H1 (cell line): ENCODE data around the gene PLCH2. TPM values are rescaled to one million over a fixed set of nuclear protein-coding genes. Genes with fewer than 3 reads are reported as not detected.

Experiments
- CTCF ChIA-PET: fragments of 300-600 bp; sonication (Branson Sonifier 250); formaldehyde crosslinking; loops from one replicate; lab custom pipeline; 2021; ENCODE audit not compliant: partially characterized antibody; lab: Charles Lee
- POLR2A ChIA-PET: fragments of 300-600 bp; sonication (Branson Sonifier 250); formaldehyde crosslinking; loops from one replicate; lab custom pipeline; 2021; ENCODE audit warnings: inconsistent platforms; ENCODE audit not compliant: partially characterized antibody; lab: Charles Lee
- DNase-seq, 2 experiments: peaks; one replicate each; pipeline versions ENCODE4 v3.0.0 to v3.0.0-alpha.2; 2010 to 2022; ENCODE audit warnings: low spot score in 2 of 2, low read depth in 1 of 2, mixed read lengths in 1 of 2
- FAIRE-seq: peaks from 2 replicates; lab custom pipeline; 2011; peaks lifted over from hg19 to GRCh38; lab: Jason Lieb, UNC
- H2AFZ ChIP-seq: 2 replicates; pipeline ENCODE4 v1.8.1; 2012; ENCODE audit warnings: low read length, inconsistent platforms
- H2AK5ac ChIP-seq: 2 replicates; pipeline ENCODE4 v1.6.1; 2013; ENCODE audit warnings: low read depth, low read length
- H2BK120ac ChIP-seq: replicated peaks from 2 replicates; pipeline ENCODE3; 2013; ENCODE audit warnings: low read depth, low read length, inconsistent platforms
- H2BK12ac ChIP-seq: 2 replicates; pipeline ENCODE4 v1.6.1; 2013; ENCODE audit warnings: low read depth, low read length
- H2BK15ac ChIP-seq: 2 replicates; pipeline ENCODE4 v1.6.1; 2013; ENCODE audit warnings: low read length
- H2BK20ac ChIP-seq: 2 replicates; pipeline ENCODE4 v1.6.1; 2013; ENCODE audit warnings: low read length
- H2BK5ac ChIP-seq: 2 replicates; pipeline ENCODE4 v1.6.1; 2013; ENCODE audit warnings: low read depth, low read length
- H3K14ac ChIP-seq: 2 replicates; pipeline ENCODE4 v1.6.1; 2013; ENCODE audit warnings: inconsistent platforms; ENCODE audit not compliant: insufficient read length
- H3K18ac ChIP-seq: 2 replicates; pipeline ENCODE4 v1.6.1; 2013; ENCODE audit warnings: low read length; ENCODE audit errors: extremely low read depth
- H3K23ac ChIP-seq: 2 replicates; pipeline ENCODE4 v1.6.1; 2013; ENCODE audit warnings: inconsistent platforms; ENCODE audit not compliant: insufficient read length
- H3K23me2 ChIP-seq: 2 replicates; pipeline ENCODE4 v1.6.1; 2013; ENCODE audit warnings: low read depth, low read length
- H3K27ac ChIP-seq: 2 replicates; pipeline ENCODE4 v1.6.1; 2011; ENCODE audit warnings: low read depth, low read length, inconsistent platforms
- H3K27me3 ChIP-seq, 4 experiments: replicated peaks in 1 of 4; 1 replicate in 1 of 4; 2 replicates in 3 of 4; pipeline versions ENCODE4 v1.6.1 to v1.8.1; 2011 to 2013; ENCODE audit warnings: low read length in 3 of 4, mild to moderate bottlenecking in 3 of 4, inconsistent platforms in 2 of 4, mixed read lengths in 2 of 4, moderate library complexity in 1 of 4; ENCODE audit not compliant: control insufficient read depth in 3 of 4, insufficient read depth in 3 of 4; ENCODE audit errors: extremely low read depth in 1 of 4
- H3K36me3 ChIP-seq, 4 experiments: 2 replicates each; pipeline versions ENCODE4 v1.6.1 to v1.8.1; 2011 to 2013; ENCODE audit warnings: mild to moderate bottlenecking in 4 of 4, low read length in 3 of 4, moderate library complexity in 2 of 4, control low read depth in 1 of 4, inconsistent platforms in 1 of 4; ENCODE audit not compliant: insufficient read depth in 4 of 4, control insufficient read depth in 2 of 4
- H3K4ac ChIP-seq: replicated peaks from 2 replicates; pipeline ENCODE3; 2013; ENCODE audit warnings: low read length, low read depth, mixed read lengths, inconsistent platforms; ENCODE audit not compliant: insufficient read length
- H3K4me1 ChIP-seq, 4 experiments: replicated peaks in 1 of 4; 1 replicate in 1 of 4; 2 replicates in 3 of 4; pipeline versions ENCODE4 v1.6.1 to v1.8.1; 2011 to 2013; ENCODE audit warnings: low read length in 3 of 4, inconsistent platforms in 2 of 4, mixed read lengths in 1 of 4; ENCODE audit not compliant: insufficient read depth in 4 of 4, control insufficient read depth in 3 of 4
- H3K4me2 ChIP-seq, 2 experiments: 2 replicates each; pipeline versions ENCODE4 v1.6.1 to v1.8.1; 2011 to 2013; ENCODE audit warnings: low read depth in 2 of 2, low read length in 2 of 2, control low read depth in 1 of 2, inconsistent platforms in 1 of 2, mild to moderate bottlenecking in 1 of 2; ENCODE audit not compliant: insufficient read depth in 1 of 2
- H3K4me3 ChIP-seq, 4 experiments: fragments of 200-600, 300-600 bp in 1 of 4; sonication (generic), shearing (Covaris generic), sonication (Bioruptor Twin) in 1 of 4; 2 replicates each; pipeline versions ENCODE4 v1.5.1 to v1.8.1; 2011 to 2016; ENCODE audit warnings: low read length in 4 of 4, low read depth in 3 of 4, control low read depth in 2 of 4, inconsistent platforms in 2 of 4, mild to moderate bottlenecking in 2 of 4, mixed read lengths in 1 of 4, moderate library complexity in 1 of 4; ENCODE audit not compliant: insufficient read depth in 2 of 4; ENCODE audit errors: extremely low read depth in 1 of 4
- H3K56ac ChIP-seq: replicated peaks from 2 replicates; pipeline ENCODE3; 2013; ENCODE audit warnings: low read depth, mild to moderate bottlenecking, mixed read lengths, low read length, inconsistent platforms; ENCODE audit not compliant: insufficient read length
- H3K79me1 ChIP-seq: 2 replicates; pipeline ENCODE4 v1.6.1; 2013; ENCODE audit warnings: low read depth, low read length, control low read depth
- H3K79me2 ChIP-seq, 2 experiments: 2 replicates each; pipeline versions ENCODE4 v1.6.1 to v1.8.1; 2012 to 2013; ENCODE audit warnings: low read length in 2 of 2, mild to moderate bottlenecking in 2 of 2, inconsistent platforms in 1 of 2; ENCODE audit not compliant: insufficient read depth in 2 of 2, control insufficient read depth in 1 of 2
- H3K9ac ChIP-seq, 4 experiments: replicated peaks in 1 of 4; 1 replicate in 1 of 4; 2 replicates in 3 of 4; pipeline versions ENCODE4 v1.6.1 to v1.8.1; 2011 to 2013; ENCODE audit warnings: low read depth in 3 of 4, low read length in 3 of 4, control low read depth in 2 of 4, mild to moderate bottlenecking in 2 of 4, moderate library complexity in 2 of 4, inconsistent platforms in 1 of 4; ENCODE audit errors: extremely low read depth in 1 of 4
- H3K9me3 ChIP-seq, 2 experiments: 2 replicates each; pipeline versions ENCODE4 v1.6.1 to v1.8.1; 2012 to 2013; ENCODE audit warnings: mild to moderate bottlenecking in 2 of 2, moderate library complexity in 2 of 2, control low read depth in 1 of 2, inconsistent platforms in 1 of 2, low read depth in 1 of 2, low read length in 1 of 2, mixed read lengths in 1 of 2; ENCODE audit not compliant: insufficient read depth in 2 of 2
- H4K20me1 ChIP-seq, 2 experiments: replicated peaks in 1 of 2; 2 replicates each; pipeline versions ENCODE3 to v1.8.1; 2011 to 2013; ENCODE audit warnings: inconsistent platforms in 2 of 2, low read length in 2 of 2, mild to moderate bottlenecking in 1 of 2; ENCODE audit not compliant: insufficient read depth in 2 of 2, control insufficient read depth in 1 of 2
- H4K5ac ChIP-seq: 2 replicates; pipeline ENCODE4 v1.6.1; 2013; ENCODE audit warnings: low read length, low read depth, mixed read lengths, inconsistent platforms; ENCODE audit not compliant: insufficient read length
- H4K8ac ChIP-seq: 2 replicates; pipeline ENCODE4 v1.8.0; 2013; ENCODE audit warnings: mild to moderate bottlenecking, moderate library complexity, low read length, inconsistent platforms; ENCODE audit not compliant: insufficient read depth; ENCODE audit errors: extremely low read depth
- H4K91ac ChIP-seq: replicated peaks from 2 replicates; pipeline ENCODE3; 2013; ENCODE audit warnings: low read length, mixed read lengths, inconsistent platforms; ENCODE audit not compliant: insufficient read length
- CTBP2 ChIP-seq: IDR thresholded peaks from 2 replicates; pipeline ENCODE4 v1.7.0; 2011; ENCODE audit warnings: borderline replicate concordance, mild to moderate bottlenecking, moderate library complexity, mixed read lengths, low read length; ENCODE audit not compliant: insufficient read depth, insufficient read length
- EZH2 ChIP-seq: fragments of 200-600 bp; sonication (generic); IDR thresholded peaks from 2 replicates; pipeline ENCODE4 v1.7.1; 2012; ENCODE audit warnings: low read depth, mild to moderate bottlenecking, moderate library complexity, low read length, inconsistent platforms; ENCODE audit not compliant: severe bottlenecking
- TEAD4 ChIP-seq: IDR thresholded peaks from 2 replicates; pipeline ENCODE4 v1.6.1; 2012; ENCODE audit warnings: low read depth, low read length, inconsistent platforms, mixed read lengths
- WGBS, 2 experiments: shearing (Covaris generic) in 1 of 2; methylation state at CpG; one replicate each; pipeline versions ENCODE4 v1.1.6 to v1.1.7; 2013 to 2015; ENCODE audit warnings: low lambda C conversion rate in 2 of 2, mixed read lengths in 2 of 2, inconsistent platforms in 1 of 2, low coverage in 1 of 2, missing lambda C conversion rate in 1 of 2; ENCODE audit not compliant: insufficient replicate concordance in 2 of 2, insufficient coverage in 1 of 2, insufficient read length in 1 of 2; ENCODE audit errors: extremely low coverage in 1 of 2, missing lambda C conversion rate in 1 of 2; 5-methylcytosine and 5-hydroxymethylcytosine counted together
- polyA plus RNA-seq, 7 experiments: library from polyadenylated mRNA; depleted of rRNA in 3 of 7; stranded (reverse) in 5 of 7; unstranded in 2 of 7; fragments of >200 nt in 5 of 7; fragments of 200-250 nt in 2 of 7; gene quantifications; 1 replicate in 5 of 7; 2 replicates in 1 of 7; 4 replicates in 1 of 7; pipeline versions ENCODE4 v1.2.1 to v1.2.3, GENCODE V29; 2011 to 2013; ENCODE audit warnings: missing spikeins in 2 of 7, mixed read lengths in 2 of 7
- total RNA-seq: library from RNA; stranded (reverse); fragmentation: NEBNext Ultra II Directional; extraction: Animal tissue kit (Norgen Biotek cat#: 25700); gene quantifications from 2 replicates; pipeline ENCODE4 v1.2.1, GENCODE V29; 2021

The PLCH2 gene
- total and polyA plus RNA-seq, 2 of the 8 experiments (the other 6 are each of a cell fraction or from before 2014, with no cell fraction given) = 0.14 to 0.19 TPM

- no peak for TF ChIP-seq TEAD4
- TF ChIP-seq CTBP2 = peak; percentile 7
- peak; percentile 27 for TF ChIP-seq EZH2
- peaks cover 18 to 34% (median 30%) of the 10 kb centered on the region in 4 experiments for H3K27me3 ChIP-seq
- H4K91ac ChIP-seq = no peak overlapping the region
- POLR2A ChIA-PET = interaction anchor here (1.1 to 1.3 kb wide), 2 partner anchors 31 to 82 kb away, joined by 3 to 5 read pairs; partner anchors contain the start of genes PANK4 and PEX10
- DNase-seq = no peak
- no peak overlapping the region for H2BK120ac ChIP-seq
- H2AK5ac ChIP-seq = no peak overlapping the region
- H2BK12ac ChIP-seq = no peak overlapping the region
- no peaks in the 10 kb centered on the region for H3K79me1 ChIP-seq
- H3K4me1 ChIP-seq = peaks cover 0 to 18% (median 10%) of the 10 kb centered on the region in 4 experiments; a peak in 4 of 7 replicates
- no peak for FAIRE-seq
- CTCF ChIA-PET = interaction anchor here (0.6 to 2.5 kb wide), 10 partner anchors 9 to 665 kb away, joined by 3 to 11 read pairs (median 4); no protein-coding TSS in a partner anchor
- H3K27ac ChIP-seq = no peak overlapping the region
- no peaks in the 10 kb centered on the region for H3K79me2 ChIP-seq
- H4K8ac ChIP-seq = no peak overlapping the region; the same call in 1 of the 2 replicates
- no peak overlapping the region for H2AFZ ChIP-seq
- H3K23ac ChIP-seq = no peak overlapping the region
- 56% methylated on average over 22 of the region's 27 CpGs; no CpG with 5 or more reads in 1 of the 2 experiments for WGBS, 2 experiments
- no peaks in the 10 kb centered on the region; the same call in 1 of the 2 replicates for H3K23me2 ChIP-seq
- H2BK20ac ChIP-seq = no peak overlapping the region
- no peak overlapping the region for H3K56ac ChIP-seq
- H4K5ac ChIP-seq = no peak overlapping the region
- peaks cover 0 to 3% of the 10 kb centered on the region in 2 experiments for H4K20me1 ChIP-seq
- H3K36me3 ChIP-seq = no peaks in the 10 kb centered on the region
- H3K4me2 ChIP-seq = peak overlapping the region; percentile 1 to 58; a peak in 2 of 4 replicates
- H3K9me3 ChIP-seq = no peaks in the 10 kb centered on the region
- no peak overlapping the region for H3K9ac ChIP-seq
- H3K14ac ChIP-seq = no peak overlapping the region
- H2BK5ac ChIP-seq = no peak overlapping the region
- H3K4me3 ChIP-seq = peak overlapping the region in 1 of 4 experiments; percentile 41; a peak in 2 of 8 replicates
- H2BK15ac ChIP-seq = no peak overlapping the region
- H3K4ac ChIP-seq = no peak overlapping the region
- H3K18ac ChIP-seq = no peak overlapping the region
Observed at GRCh38 chr1:2444138-2444591, 31.9 kb upstream of the PLCH2 start.
